Pons (tissue), 1 donor: ENCODE data around the gene SCN2B.

Experiments
- DNase-seq: peaks from one replicate; pipeline ENCODE4 v3.0.0-alpha.2; 2016; ENCODE audit warnings: low spot score

SCN2B gene

DNA sequence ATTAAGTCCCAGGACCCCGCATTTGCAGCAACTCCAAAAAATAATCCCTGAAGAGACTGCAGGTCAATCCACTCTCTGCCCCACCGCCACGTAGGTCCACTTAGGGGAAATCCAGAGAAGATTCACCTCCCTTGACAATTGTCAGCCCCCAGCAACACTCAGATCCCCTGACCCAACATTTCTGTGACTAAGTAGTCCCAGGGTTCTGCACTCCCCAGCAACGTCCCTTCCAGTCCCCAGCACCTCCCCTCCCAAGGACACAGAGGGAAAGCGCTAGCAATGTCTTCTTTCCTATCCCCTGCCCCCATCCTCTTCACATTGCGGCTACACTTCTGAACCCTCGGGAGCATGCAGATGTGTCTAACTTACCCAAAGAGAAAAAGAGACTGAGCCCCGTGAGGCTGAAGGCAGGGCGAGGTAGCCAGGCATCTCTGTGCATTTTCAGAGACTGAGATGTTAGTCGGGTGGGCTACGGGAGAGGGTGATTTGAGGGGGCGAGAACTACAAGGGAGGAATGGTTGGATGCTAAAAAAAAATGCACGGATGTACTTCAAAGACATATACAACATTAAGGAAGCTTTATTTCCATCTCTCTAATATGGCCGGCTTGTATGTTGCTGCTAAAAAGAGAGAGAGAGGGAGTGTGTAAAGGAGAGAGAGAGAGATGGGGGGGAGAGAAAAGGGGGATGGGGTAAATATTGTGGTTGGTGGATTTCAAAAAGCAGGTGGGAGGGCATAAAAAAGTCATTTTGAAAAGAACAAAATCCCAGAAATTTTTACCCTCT, at the start of gene SCN2B:
TSS of gene SCN2B (minus strand) at position 647 of the 785 bp plus-strand sequence. CDS start at position 439, 208 bp downstream.
- DNase-seq, result peak; percentile 78

GRCh38 chr11:118224511-118225188, 48.2 kb upstream of the SCN2B start, which contains the start of gene JAML:
TSS of gene JAML (minus strand) at chr11:118225011. CDS start at chr11:118214866, 10,145 bp downstream.
- no peak for DNase-seq

DNA sequence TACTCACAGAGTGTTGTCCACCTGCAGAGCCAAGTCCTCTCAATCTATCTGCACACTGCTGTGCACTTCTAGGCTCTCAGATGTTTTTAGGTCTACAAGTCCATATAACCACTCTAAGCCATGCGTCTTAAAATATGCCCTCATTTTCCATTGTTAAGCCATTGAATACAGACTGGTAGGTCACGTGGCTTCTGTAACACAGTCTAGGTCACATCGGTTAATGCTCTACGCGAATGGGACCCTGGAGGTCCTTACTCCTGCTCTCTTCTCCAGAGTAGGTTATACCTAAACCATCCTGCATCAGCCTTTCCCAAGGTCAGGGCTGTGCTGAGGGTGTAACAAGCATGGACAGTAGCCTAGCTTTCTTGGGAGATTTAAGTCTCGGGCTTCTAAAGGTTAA, 47.6 kb upstream of the SCN2B start:
- no peak for DNase-seq

DNA sequence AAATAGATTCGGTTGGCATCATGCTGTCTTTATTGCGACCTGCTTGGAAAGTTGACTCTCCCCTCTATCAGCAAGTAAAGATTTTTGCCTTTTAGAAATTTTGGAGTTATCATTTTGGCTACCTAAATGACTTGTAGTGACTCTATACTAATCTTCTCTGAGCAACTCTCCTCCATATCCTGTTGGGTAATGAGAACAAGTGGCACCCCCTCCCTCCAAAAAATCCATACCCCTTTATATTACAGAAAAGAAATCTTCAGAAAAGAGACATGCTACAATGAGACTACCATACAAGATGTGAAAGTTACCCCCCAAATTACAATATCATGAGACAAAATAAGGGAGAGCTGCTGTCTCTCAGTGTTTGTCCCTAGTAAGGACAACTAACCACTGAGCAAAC, 47.1 kb upstream of the SCN2B start:
- no peak for DNase-seq

- no peak for DNase-seq
These were observed 46.0 kb upstream of the SCN2B start for GRCh38 chr11:118222437-118222836.

GRCh38 chr11:118221419-118221818, 45.0 kb upstream of the SCN2B start:
- DNase-seq, result no peak

DNA sequence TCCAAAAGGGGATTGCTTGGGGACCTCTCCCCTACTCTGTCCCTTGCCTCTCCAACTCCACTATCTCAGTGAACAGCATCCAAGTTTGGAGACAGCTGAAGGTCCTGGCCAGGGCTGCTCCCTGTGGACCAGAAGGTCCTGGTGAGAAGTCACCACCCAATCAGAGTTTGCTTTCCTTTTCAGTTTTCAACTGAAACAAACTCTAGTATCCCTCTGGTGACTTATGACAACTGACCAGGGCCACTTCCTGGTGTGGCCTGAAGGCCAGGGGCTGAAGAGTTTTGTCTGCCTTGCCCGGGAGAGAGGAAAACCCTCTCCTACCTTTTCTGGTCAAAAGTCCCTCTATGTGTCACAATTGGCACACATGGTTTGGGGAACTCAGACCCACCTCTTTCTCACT, 43.3 kb upstream of the SCN2B start:
- no peak for DNase-seq

- DNase-seq, result no peak
These were observed 42.8 kb upstream of the SCN2B start for GRCh38 chr11:118219244-118219643.

GRCh38 chr11:118217575-118217974, 41.1 kb upstream of the SCN2B start:
- DNase-seq, result no peak

DNA sequence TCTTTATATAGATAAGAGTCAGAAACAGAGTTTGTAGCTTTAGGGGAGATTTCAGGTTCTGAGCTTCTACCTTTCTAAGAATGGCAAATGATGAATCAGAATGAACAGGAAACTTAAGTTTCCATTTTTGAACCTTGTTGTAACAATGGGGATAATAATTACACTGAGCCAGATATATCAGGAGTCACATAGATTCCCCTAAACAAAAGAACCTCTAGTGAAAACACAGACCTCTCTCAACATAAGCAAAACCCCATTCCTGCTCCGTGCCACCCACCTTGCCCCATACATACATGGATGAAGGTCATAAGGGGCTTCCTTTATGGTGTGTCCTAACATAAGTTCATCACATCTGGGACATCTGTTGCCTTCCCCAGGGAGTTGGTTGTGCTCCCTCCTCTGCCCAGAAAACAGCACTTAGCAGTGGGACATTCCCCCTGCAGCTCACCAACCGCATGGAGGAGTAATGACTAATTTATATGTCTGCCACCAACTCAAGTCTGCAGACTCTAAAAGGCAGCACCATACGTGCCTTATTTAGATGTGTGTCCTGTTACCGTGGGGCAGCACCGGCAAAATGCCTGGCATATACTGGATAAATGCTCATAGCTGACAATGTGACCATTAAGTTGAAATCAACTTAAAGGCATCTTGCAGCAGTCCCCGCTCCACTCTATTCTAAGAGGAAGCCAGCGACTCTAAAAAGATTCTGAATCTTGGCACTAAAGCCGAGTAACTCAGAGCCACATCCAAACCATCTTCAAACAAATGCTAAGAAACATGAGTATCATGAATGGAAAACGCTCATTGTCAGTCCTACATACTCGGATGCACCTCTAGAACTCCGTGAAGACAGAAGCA, 40.4 kb upstream of the SCN2B start:
- no peak for DNase-seq

GRCh38 chr11:118215765-118216164, 39.3 kb upstream of the SCN2B start:
- DNase-seq, result no peak

GRCh38 chr11:118215262-118215661, 38.8 kb upstream of the SCN2B start:
- no peak for DNase-seq

DNA sequence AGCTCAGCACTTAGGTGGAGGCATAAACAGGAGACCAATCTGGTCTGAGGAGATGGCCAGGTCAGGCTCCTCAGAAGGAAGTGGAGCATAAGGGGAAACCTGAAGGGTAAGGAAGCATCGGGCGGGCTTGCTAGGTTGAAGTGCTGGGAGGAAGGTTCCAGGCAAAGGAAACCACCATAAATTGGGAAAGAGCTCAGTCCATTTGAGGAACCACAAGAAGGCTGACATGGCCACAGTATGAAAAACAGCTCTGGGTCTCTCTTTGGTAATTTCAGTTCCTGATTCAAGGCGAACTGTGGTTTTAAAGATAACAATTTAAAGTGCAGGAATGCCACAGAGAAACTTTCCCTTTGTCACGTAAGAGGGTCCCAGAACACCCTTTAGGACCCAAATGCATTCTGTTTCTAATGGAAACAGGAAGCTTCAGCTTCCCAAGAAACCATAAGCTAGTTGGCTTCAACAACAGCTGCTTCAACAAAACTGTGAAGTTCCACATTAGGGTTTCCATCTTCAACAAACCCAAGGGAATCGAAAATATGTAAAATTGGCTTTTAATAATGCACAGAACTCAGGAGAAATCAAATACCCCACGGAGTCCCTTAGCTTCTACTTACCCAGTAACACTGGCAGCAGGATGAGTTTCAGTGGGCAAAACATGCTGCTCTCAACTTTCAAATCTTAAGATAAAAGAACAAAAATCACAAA, 37.9 kb upstream of the SCN2B start:
- peak; percentile 78 for DNase-seq

DNA sequence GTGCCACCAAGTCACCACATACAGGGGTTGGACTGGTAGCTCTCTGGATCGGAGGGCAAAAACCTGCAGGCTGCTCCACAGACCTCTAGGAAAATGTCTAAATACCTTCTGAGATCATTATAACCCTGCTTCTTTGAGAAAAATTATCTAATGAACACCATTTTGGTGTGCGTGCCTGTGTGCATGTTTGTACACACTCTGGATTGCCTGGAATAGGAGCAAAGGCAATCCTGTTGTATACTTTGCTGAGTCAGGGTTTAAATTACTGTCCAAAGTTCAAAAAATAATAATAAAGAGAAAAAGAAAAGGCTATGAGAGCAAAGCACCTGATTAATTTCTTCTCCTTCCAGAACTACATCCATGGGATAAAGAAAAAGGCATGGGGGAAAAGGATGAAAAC, 37.3 kb upstream of the SCN2B start:
- no peak for DNase-seq

DNA sequence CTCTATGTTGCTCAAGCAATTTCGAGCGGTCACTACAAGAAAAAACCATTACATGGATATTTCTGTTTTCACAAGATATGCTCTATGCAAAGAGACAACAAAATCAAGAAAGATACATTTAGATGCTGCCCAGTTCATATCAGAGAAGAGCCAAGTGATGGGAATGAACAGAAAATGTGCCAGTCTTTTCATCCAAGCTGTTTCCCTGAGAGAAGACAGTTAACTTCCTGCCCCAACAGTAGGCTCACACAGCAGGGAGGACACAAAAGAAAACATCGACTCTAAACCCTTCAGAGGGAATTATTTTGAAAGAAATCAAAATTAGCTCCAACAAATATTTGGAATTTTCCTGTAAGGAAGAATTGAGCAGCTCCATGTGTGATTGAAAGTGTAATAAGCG, 36.8 kb upstream of the SCN2B start:
- DNase-seq, result peak; percentile 8

DNA sequence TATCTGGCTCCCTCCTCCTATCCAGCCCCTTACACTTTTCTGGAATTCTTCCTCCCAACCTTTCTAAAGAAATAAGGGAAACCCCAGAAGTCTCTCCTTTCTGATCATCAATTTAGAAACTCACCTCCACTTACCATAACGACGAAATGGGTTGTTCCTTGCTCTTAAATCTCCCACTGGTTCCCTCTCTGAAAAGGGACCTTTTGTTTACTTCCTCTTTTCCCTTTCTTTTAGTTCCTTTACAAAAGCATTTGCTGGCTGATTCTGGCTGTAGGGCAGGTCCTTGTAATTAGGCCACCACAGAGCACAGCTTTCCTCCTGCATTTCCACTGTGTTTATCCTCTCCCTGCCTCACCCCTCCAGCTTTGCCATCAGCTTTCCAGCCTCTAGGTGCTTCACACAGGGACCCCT, 36.3 kb upstream of the SCN2B start:
- DNase-seq, result peak; percentile 26

DNA sequence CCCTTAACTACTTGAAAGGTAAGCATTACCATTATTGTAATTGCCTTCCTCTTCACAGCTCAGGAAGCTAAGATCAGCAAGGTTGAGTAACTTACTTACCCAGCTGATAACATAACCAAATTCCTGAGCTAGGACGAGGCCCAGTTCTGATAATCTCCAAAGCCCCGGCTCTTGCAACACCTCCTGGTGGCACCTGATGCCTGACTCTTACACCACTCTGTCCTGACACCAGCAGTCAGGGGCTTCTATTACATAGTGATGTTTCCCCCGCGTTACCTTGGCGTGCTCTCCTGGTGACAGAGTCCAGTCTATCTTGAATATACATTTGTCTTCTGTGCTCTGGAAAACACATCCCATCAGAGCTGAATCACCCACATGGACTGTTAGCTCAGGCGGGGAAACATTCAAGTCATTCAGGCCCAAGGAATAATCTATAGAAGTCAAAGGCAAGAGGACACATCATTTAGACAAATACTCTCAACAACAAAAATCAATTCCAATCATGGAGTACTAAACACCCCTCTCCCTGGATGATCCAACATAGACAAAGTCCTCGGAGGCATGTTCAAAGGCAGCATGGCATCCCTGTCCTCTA, 35.8 kb upstream of the SCN2B start:
- DNase-seq, result no peak

DNA sequence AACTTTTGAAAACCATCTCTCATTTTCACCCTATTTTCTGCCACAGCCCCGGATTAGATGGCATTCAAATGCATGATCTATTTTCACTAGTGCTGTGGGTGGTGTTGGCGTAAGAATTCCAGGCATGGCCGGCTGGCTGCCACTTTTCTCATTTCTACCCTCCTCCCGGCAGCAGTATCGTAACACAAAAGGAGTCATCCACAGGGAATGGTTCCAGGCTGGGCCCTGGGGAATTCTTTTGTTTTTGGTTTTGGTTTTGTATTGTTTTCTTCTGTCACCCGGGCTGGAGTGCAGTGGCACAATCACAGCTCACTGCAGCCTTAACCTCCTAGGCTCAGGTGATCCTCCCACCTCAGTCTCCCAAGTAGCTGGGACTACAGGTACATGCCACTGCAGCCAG, 34.6 kb upstream of the SCN2B start:
- no peak for DNase-seq

GRCh38 chr11:118210323-118210722, 33.9 kb upstream of the SCN2B start:
- DNase-seq, result no peak

DNA sequence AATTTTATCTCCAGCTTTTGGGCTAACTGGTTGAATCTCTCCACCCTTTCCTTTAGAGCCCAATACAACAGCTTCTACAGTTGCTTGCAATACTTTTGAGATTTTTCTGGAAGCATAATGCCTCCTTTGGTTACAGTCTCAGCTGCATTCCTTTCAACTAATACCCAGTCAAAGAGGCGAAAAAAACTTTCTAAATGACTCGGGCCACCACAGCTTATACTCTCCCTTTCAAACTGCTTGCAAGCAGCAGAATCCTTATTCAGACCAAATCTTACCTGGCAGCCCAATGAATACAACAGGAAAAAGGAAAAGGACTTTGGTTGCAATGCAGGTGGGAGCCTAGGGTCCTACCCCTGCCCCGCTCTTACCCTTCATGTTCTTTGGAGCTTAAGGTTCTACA, 32.6 kb upstream of the SCN2B start:
- DNase-seq, result no peak

DNA sequence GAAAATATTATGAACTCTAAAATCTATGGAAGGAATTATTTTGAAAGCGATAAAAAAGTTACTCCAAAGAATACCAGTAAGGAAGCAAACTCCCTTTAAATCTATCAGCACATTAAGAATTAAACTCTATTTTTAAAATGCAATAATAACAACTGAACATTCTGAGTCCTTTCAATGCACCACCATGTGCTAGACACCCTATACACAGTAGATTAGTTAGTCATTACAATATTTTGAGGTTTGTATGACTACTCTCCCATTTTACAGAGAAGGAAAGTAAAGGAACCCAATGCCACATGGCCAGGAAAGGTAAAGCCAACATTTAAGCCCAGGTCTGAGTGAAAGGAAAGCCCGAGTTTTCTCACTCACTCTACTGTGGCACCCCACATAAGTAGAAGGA, 30.6 kb upstream of the SCN2B start:
- DNase-seq, result no peak
